ENCODE results near the gene POU2F3.
"Not testable (repeated sequence)": the region's sequence is repeated elsewhere in the genome, so short reads cannot be mapped to it uniquely, and the experiment has no call there.

Gene POU2F3

GRCh38 chr11:120256178-120256577 is 16.2 kb downstream of the POU2F3 start:
- DNase-seq: no peak

- DNase-seq: no peak
Measured at GRCh38 chr11:120256779-120257178, 16.8 kb downstream of the POU2F3 start.

- DNase-seq: no peak
Measured at GRCh38 chr11:120257346-120257745, 17.4 kb downstream of the POU2F3 start.

- no peak for DNase-seq
Measured at GRCh38 chr11:120258661-120259060, 18.7 kb downstream of the POU2F3 start.

GRCh38 chr11:120259241-120259640 is 19.3 kb downstream of the POU2F3 start:
- DNase-seq: no peak

- no peak for DNase-seq
Measured at GRCh38 chr11:120259988-120260565, 20.1 kb downstream of the POU2F3 start.

- DNase-seq: no peak
Measured at GRCh38 chr11:120260616-120261015, 20.7 kb downstream of the POU2F3 start.

- no peak for DNase-seq
Measured at GRCh38 chr11:120261321-120261720, 21.4 kb downstream of the POU2F3 start.

- no peak for DNase-seq
Measured at GRCh38 chr11:120261931-120262330, 22.0 kb downstream of the POU2F3 start.

GRCh38 chr11:120267319-120267718 is 27.4 kb downstream of the POU2F3 start:
- DNase-seq: no peak

- DNase-seq: no peak
Measured at GRCh38 chr11:120268686-120269085, 28.7 kb downstream of the POU2F3 start.

- no peak for DNase-seq
Measured at GRCh38 chr11:120270386-120270785, 30.4 kb downstream of the POU2F3 start.

- DNase-seq: no peak
Measured at GRCh38 chr11:120271672-120272071, 31.7 kb downstream of the POU2F3 start.

GRCh38 chr11:120272303-120272702 is 32.4 kb downstream of the POU2F3 start:
- no peak for DNase-seq

GRCh38 chr11:120273432-120273831 is 33.5 kb downstream of the POU2F3 start:
- DNase-seq: no peak

- DNase-seq: not testable (repeated sequence)
Measured at GRCh38 chr11:120273956-120274355, 34.0 kb downstream of the POU2F3 start.

- DNase-seq: no peak
Measured at GRCh38 chr11:120279502-120279901, 39.6 kb downstream of the POU2F3 start.

- DNase-seq: no peak
Measured at GRCh38 chr11:120280600-120281051, 40.7 kb downstream of the POU2F3 start.

- no peak for DNase-seq
Measured at GRCh38 chr11:120281143-120281795, 41.3 kb downstream of the POU2F3 start.

- no peak for DNase-seq
Measured at GRCh38 chr11:120283124-120283523, 43.2 kb downstream of the POU2F3 start.

- DNase-seq: no peak
Measured at GRCh38 chr11:120284272-120284671, 44.3 kb downstream of the POU2F3 start.

- no peak for DNase-seq
Measured at GRCh38 chr11:120285256-120285655, 45.3 kb downstream of the POU2F3 start.

- no peak for DNase-seq
Measured at GRCh38 chr11:120288021-120288420, 48.1 kb downstream of the POU2F3 start.

- DNase-seq: no peak
Measured at GRCh38 chr11:120289426-120289825, 49.5 kb downstream of the POU2F3 start.

GRCh38 chr11:120290956-120291355 is 51.0 kb downstream of the POU2F3 start:
- DNase-seq: no peak

Measured in amniotic stem cell (primary cell).